SK-N-SH treated with all-trans-retinoic acid at 6 μM for 48 hours (cell line): ENCODE measurements around the gene CLDN16.

Experiments
- ATAC-seq: fragments of 200-7000 bp; cut with Tn5 transposase; 3 replicates; pipeline ENCODE4 v1.9.1; 2020; ENCODE audit warnings: mild to moderate bottlenecking, moderate library complexity
- ARNTL ChIP-seq: fragments of 450-650 bp; formaldehyde crosslinking; IDR thresholded peaks from 2 replicates; pipeline ENCODE4 v1.5.0; 2020; ENCODE audit warnings: low read depth, mild to moderate bottlenecking, moderate library complexity, borderline replicate concordance
- BACH2 ChIP-seq: fragments of 250-450 bp; sonication (Bioruptor Pico); IDR thresholded peaks from 2 replicates; pipeline ENCODE4 v1.9.0; 2021; ENCODE audit warnings: mild to moderate bottlenecking, borderline replicate concordance
- CSDC2 ChIP-seq: fragments of 250-450 bp; sonication (Bioruptor Pico); IDR thresholded peaks from 2 replicates; pipeline ENCODE4 v1.5.0; 2020; ENCODE audit warnings: mild to moderate bottlenecking, moderate library complexity
- ESRRG ChIP-seq: fragments of 250-450 bp; sonication (Bioruptor Pico); IDR thresholded peaks from 2 replicates; pipeline ENCODE4 v1.6.1; 2021; ENCODE audit warnings: mild to moderate bottlenecking
- GLIS3 ChIP-seq: fragments of 250-450 bp; sonication (Bioruptor Pico); IDR thresholded peaks from 2 replicates; pipeline ENCODE4 v1.5.0; 2020; ENCODE audit warnings: mild to moderate bottlenecking, moderate library complexity
- ISL1 ChIP-seq: fragments of 250-450 bp; sonication (Bioruptor Pico); IDR thresholded peaks from 2 replicates; pipeline ENCODE4 v2.1.2; 2022; ENCODE audit warnings: mild to moderate bottlenecking, moderate library complexity
- OSR1 ChIP-seq: fragments of 250-450 bp; sonication (Bioruptor Pico); IDR thresholded peaks from 2 replicates; pipeline ENCODE4 v1.8.0; 2022; ENCODE audit warnings: moderate library complexity, mild to moderate bottlenecking, inconsistent platforms
- PPARA ChIP-seq: fragments of 250-450 bp; sonication (Bioruptor Pico); IDR thresholded peaks from 2 replicates; pipeline ENCODE4 v1.5.0; 2020; ENCODE audit warnings: mild to moderate bottlenecking, borderline replicate concordance
- RARB ChIP-seq: fragments of 250-450 bp; sonication (Bioruptor Pico); IDR thresholded peaks from 2 replicates; pipeline ENCODE4 v1.8.0; 2021; ENCODE audit warnings: mild to moderate bottlenecking, moderate library complexity
- SNAI2 ChIP-seq: fragments of 250-450 bp; sonication (Bioruptor Pico); IDR thresholded peaks from 2 replicates; pipeline ENCODE4 v1.5.0; 2020; ENCODE audit warnings: mild to moderate bottlenecking, moderate library complexity
- TCF4 ChIP-seq: fragments of 250-450 bp; sonication (Bioruptor Pico); IDR thresholded peaks from 2 replicates; pipeline ENCODE4 v1.8.0; 2021; ENCODE audit warnings: mild to moderate bottlenecking, moderate library complexity, borderline replicate concordance
- TOX ChIP-seq: fragments of 250-450 bp; sonication (Bioruptor Pico); IDR thresholded peaks from 2 replicates; pipeline ENCODE4 v1.8.0; 2021; ENCODE audit warnings: mild to moderate bottlenecking, moderate library complexity, borderline replicate concordance
- ZC3H10 ChIP-seq: fragments of 250-450 bp; sonication (Bioruptor Pico); IDR thresholded peaks from 2 replicates; pipeline ENCODE4 v1.5.1; 2021; ENCODE audit warnings: mild to moderate bottlenecking, moderate library complexity
- ZFP3 ChIP-seq: fragments of 250-450 bp; sonication (Bioruptor Pico); IDR thresholded peaks from 2 replicates; pipeline ENCODE4 v1.5.0; 2020; ENCODE audit warnings: mild to moderate bottlenecking, moderate library complexity
- ZFP30 ChIP-seq: fragments of 450-650 bp; formaldehyde crosslinking; IDR thresholded peaks from 2 replicates; pipeline ENCODE4 v1.5.0; 2022; ENCODE audit warnings: mild to moderate bottlenecking, moderate library complexity
- ZNF565 ChIP-seq: fragments of 450-650 bp; formaldehyde crosslinking; conservative IDR thresholded peaks from 2 replicates; pipeline ENCODE4 v1.5.0; 2020; ENCODE audit warnings: low read depth, mild to moderate bottlenecking, moderate library complexity
- ZNF70 ChIP-seq: fragments of 450-650 bp; formaldehyde crosslinking; IDR thresholded peaks from 2 replicates; pipeline ENCODE4 v1.5.0; 2020; ENCODE audit warnings: mild to moderate bottlenecking, moderate library complexity
- TF ChIP-seq, protein P1 (sequence below): fragments of 250-450 bp; sonication (Bioruptor Pico); IDR thresholded peaks from 2 replicates; pipeline ENCODE4 v1.5.1; 2020; ENCODE audit warnings: low read depth, mild to moderate bottlenecking, moderate library complexity
- TF ChIP-seq, protein P2 (sequence below): fragments of 250-450 bp; sonication (Bioruptor Pico); IDR thresholded peaks from 2 replicates; pipeline ENCODE4 v1.5.1; 2021; ENCODE audit warnings: mild to moderate bottlenecking, moderate library complexity
- TF ChIP-seq, protein P3 (sequence below): fragments of 250-450 bp; sonication (Bioruptor Pico); IDR thresholded peaks from 2 replicates; pipeline ENCODE4 v1.8.0; 2021; ENCODE audit warnings: low read depth, mild to moderate bottlenecking, moderate library complexity, borderline replicate concordance
- TF ChIP-seq, protein P4 (sequence below): fragments of 250-450 bp; sonication (Bioruptor Pico); IDR thresholded peaks from 2 replicates; pipeline ENCODE4 v1.5.0; 2020; ENCODE audit warnings: mild to moderate bottlenecking, moderate library complexity
- TF ChIP-seq, protein P5 (sequence below): fragments of 250-450 bp; sonication (Bioruptor Pico); IDR thresholded peaks from 2 replicates; pipeline ENCODE4 v1.8.0; 2020; ENCODE audit warnings: mild to moderate bottlenecking, moderate library complexity, borderline replicate concordance

Gene CLDN16

DNA sequence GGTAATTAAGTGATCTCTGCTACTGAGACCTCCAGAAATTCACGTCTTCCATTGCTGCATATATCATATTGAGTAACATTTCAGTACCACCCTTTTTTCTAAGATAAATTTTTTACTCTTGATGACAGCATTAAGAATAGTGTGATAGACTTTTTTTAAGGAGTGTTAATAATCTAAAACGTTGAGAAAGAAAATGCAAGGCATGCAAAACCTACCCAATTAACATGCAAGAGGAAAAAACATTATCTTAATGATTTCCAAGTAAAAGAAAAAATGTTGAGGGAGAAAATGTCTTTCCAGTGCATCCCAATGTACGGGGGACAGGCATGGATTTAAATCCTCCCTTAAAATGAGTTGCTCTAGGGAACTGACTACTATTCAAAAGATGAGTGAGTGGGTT lies 740 bp downstream of the CLDN16 start:
- TF ChIP-seq ZNF70 (no peak), TCF4 (CRISPR knock-in tag) (no peak), ZNF565 (no peak), GLIS3 (CRISPR knock-in tag) (no peak), ESRRG (CRISPR knock-in tag) (no peak), ZC3H10 (no peak), BACH2 (CRISPR knock-in tag) (no peak), ZFP30 (no peak), ISL1 (CRISPR knock-in tag) (no peak)
- TF ChIP-seq, protein P1, sequence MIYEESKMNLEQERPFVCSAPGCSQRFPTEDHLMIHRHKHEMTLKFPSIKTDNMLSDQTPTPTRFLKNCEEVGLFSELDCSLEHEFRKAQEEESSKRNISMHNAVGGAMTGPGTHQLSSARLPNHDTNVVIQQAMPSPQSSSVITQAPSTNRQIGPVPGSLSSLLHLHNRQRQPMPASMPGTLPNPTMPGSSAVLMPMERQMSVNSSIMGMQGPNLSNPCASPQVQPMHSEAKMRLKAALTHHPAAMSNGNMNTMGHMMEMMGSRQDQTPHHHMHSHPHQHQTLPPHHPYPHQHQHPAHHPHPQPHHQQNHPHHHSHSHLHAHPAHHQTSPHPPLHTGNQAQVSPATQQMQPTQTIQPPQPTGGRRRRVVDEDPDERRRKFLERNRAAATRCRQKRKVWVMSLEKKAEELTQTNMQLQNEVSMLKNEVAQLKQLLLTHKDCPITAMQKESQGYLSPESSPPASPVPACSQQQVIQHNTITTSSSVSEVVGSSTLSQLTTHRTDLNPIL (CRISPR knock-in tag), result no peak
- TF ChIP-seq, protein P2, sequence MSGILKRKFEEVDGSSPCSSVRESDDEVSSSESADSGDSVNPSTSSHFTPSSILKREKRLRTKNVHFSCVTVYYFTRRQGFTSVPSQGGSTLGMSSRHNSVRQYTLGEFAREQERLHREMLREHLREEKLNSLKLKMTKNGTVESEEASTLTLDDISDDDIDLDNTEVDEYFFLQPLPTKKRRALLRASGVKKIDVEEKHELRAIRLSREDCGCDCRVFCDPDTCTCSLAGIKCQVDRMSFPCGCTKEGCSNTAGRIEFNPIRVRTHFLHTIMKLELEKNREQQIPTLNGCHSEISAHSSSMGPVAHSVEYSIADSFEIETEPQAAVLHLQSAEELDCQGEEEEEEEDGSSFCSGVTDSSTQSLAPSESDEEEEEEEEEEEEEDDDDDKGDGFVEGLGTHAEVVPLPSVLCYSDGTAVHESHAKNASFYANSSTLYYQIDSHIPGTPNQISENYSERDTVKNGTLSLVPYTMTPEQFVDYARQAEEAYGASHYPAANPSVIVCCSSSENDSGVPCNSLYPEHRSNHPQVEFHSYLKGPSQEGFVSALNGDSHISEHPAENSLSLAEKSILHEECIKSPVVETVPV (CRISPR knock-in tag), result no peak
- TF ChIP-seq, protein P3, sequence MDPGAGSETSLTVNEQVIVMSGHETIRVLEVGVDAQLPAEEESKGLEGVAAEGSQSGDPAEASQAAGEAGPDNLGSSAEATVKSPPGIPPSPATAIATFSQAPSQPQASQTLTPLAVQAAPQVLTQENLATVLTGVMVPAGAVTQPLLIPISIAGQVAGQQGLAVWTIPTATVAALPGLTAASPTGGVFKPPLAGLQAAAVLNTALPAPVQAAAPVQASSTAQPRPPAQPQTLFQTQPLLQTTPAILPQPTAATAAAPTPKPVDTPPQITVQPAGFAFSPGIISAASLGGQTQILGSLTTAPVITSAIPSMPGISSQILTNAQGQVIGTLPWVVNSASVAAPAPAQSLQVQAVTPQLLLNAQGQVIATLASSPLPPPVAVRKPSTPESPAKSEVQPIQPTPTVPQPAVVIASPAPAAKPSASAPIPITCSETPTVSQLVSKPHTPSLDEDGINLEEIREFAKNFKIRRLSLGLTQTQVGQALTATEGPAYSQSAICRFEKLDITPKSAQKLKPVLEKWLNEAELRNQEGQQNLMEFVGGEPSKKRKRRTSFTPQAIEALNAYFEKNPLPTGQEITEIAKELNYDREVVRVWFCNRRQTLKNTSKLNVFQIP (CRISPR knock-in tag), result no peak
- no peak for ATAC-seq

DNA sequence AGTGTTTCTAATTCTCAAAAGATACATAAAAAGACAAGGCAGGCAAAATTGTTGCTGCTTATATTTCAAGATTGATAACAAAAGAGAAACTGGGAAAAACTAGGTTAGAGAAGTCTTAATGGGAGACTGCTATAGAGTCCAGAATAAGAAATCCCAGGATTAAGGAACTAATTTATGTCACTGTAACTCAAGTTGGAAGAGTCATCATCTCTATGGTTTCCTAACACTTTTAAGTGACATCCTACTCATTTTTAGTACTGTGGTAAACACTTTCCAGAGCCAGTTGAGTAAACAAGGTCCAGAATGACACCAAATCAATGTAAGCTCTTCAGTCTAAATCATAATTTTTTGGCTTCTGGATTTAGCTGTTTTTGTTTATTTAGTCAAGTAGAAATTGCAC lies 8.0 kb downstream of the CLDN16 start:
- ATAC-seq, result no peak
- no peak for TF ChIP-seq TOX
- TF ChIP-seq, protein P1 (CRISPR knock-in tag), result no peak
- no peak for TF ChIP-seq ZNF70
- TF ChIP-seq ESRRG (CRISPR knock-in tag), result no peak
- no peak for TF ChIP-seq TCF4 (CRISPR knock-in tag)
- no peak for TF ChIP-seq ZC3H10
- TF ChIP-seq ISL1 (CRISPR knock-in tag), result no peak
- TF ChIP-seq ZFP3, result no peak
- no peak for TF ChIP-seq CSDC2
- TF ChIP-seq, protein P4, sequence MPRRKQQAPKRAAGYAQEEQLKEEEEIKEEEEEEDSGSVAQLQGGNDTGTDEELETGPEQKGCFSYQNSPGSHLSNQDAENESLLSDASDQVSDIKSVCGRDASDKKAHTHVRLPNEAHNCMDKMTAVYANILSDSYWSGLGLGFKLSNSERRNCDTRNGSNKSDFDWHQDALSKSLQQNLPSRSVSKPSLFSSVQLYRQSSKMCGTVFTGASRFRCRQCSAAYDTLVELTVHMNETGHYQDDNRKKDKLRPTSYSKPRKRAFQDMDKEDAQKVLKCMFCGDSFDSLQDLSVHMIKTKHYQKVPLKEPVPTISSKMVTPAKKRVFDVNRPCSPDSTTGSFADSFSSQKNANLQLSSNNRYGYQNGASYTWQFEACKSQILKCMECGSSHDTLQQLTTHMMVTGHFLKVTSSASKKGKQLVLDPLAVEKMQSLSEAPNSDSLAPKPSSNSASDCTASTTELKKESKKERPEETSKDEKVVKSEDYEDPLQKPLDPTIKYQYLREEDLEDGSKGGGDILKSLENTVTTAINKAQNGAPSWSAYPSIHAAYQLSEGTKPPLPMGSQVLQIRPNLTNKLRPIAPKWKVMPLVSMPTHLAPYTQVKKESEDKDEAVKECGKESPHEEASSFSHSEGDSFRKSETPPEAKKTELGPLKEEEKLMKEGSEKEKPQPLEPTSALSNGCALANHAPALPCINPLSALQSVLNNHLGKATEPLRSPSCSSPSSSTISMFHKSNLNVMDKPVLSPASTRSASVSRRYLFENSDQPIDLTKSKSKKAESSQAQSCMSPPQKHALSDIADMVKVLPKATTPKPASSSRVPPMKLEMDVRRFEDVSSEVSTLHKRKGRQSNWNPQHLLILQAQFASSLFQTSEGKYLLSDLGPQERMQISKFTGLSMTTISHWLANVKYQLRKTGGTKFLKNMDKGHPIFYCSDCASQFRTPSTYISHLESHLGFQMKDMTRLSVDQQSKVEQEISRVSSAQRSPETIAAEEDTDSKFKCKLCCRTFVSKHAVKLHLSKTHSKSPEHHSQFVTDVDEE (CRISPR knock-in tag), result no peak
- TF ChIP-seq, protein P5, sequence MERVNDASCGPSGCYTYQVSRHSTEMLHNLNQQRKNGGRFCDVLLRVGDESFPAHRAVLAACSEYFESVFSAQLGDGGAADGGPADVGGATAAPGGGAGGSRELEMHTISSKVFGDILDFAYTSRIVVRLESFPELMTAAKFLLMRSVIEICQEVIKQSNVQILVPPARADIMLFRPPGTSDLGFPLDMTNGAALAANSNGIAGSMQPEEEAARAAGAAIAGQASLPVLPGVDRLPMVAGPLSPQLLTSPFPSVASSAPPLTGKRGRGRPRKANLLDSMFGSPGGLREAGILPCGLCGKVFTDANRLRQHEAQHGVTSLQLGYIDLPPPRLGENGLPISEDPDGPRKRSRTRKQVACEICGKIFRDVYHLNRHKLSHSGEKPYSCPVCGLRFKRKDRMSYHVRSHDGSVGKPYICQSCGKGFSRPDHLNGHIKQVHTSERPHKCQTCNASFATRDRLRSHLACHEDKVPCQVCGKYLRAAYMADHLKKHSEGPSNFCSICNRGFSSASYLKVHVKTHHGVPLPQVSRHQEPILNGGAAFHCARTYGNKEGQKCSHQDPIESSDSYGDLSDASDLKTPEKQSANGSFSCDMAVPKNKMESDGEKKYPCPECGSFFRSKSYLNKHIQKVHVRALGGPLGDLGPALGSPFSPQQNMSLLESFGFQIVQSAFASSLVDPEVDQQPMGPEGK (CRISPR knock-in tag), result no peak
- TF ChIP-seq SNAI2 (CRISPR knock-in tag), result no peak

DNA sequence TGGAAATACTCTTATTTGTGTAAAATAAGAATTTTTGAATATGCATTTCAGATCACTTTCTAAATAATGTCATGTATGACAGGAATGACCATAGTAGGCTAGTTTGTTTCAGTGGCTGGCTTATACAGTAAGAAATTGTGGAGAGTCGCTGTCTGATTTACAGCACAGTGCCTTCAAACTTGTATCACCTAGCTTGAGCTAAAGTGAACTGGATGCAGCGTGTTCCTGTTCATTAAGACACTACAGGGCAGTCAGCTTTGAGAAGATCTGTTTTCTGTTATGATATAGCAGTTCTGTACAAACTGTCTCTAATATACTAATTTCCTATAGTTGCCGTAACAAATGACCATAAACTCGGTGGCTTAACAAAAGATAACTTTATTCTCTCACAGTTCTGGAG lies 9.9 kb downstream of the CLDN16 start:
- no peak for ATAC-seq
- TF ChIP-seq RARB (CRISPR knock-in tag), result no peak
- no peak for TF ChIP-seq TOX
- TF ChIP-seq ZNF565, result no peak
- no peak for TF ChIP-seq ZC3H10
- TF ChIP-seq TCF4 (CRISPR knock-in tag), result no peak
- no peak for TF ChIP-seq ARNTL (CRISPR knock-in tag)
- no peak for TF ChIP-seq ZFP3
- TF ChIP-seq ZNF70, result no peak
- TF ChIP-seq, protein P2 (CRISPR knock-in tag), result no peak
- no peak for TF ChIP-seq PPARA (CRISPR knock-in tag)
- TF ChIP-seq, protein P3 (CRISPR knock-in tag), result no peak
- TF ChIP-seq OSR1 (CRISPR knock-in tag), result no peak
- no peak for TF ChIP-seq CSDC2
- TF ChIP-seq ZFP30, result no peak
